ENCODE measurements around the gene IRX3.

Gene IRX3

GRCh38 chr16:54286366-54287130, at the start of gene IRX3:
Gene IRX3, minus strand, starts transcription at chr16:54286787. Its CDS starts 737 bp downstream, at chr16:54286050.
- DNase-seq = peak in 39 of 51 donors; percentile 1 to 82 (median 56)

DNA sequence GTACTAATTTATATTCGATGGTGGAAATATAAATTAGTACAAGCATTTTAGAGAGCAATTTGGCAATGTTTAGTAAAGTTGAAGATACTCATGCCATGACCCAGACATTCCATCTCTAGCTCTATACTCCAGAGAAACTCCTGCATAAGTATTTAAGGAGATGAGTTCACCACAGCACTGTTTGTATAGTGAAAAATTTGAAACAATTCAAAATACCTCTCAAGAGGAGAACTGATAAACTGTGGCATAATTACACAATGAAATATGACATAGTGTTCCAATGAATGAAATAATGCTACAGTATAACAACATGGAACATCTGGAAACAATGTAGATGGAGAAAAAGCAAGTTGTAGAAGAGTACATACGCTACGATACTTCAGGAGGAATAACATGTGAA, 48.6 kb upstream of the IRX3 start:
- DNase-seq = no peak

GRCh38 chr16:54334208-54334607, 47.6 kb upstream of the IRX3 start:
- DNase-seq = no peak

DNA sequence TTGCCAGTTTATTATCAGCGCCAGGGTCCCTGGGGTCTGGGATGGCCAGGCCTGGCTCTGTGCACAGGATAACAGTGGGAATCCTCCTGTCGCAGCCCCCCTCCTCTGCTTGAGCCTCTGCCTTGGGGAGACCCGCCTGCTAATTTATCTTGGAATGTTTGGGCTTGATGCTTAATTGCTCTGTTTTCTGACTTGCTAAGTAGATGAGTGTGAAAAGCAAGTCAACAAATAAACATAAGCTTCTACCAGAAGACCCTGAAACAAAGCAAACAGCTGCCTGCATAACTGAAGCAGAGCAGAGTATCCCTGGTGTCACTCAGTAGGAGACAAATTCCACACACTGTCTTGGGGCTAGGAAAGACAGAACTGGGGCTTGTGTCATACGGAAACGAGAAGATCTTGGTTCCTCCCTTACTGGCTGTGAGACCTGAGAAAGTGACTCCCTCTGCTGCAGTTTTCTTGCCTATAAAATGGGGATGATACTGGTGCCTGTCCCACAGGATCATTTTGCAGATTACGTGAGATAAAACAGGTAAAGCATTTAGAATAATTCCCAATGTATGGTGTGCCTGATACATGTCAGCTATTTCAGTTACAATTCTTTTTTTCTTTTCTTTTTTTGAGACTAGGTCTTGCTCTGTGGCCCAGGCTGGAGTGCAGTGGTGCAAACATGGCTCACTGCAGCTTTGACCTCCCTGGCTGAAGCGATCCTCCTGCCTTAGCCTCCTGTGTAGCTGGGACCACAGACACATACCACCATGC, 44.8 kb upstream of the IRX3 start:
- no peak for DNase-seq

DNA sequence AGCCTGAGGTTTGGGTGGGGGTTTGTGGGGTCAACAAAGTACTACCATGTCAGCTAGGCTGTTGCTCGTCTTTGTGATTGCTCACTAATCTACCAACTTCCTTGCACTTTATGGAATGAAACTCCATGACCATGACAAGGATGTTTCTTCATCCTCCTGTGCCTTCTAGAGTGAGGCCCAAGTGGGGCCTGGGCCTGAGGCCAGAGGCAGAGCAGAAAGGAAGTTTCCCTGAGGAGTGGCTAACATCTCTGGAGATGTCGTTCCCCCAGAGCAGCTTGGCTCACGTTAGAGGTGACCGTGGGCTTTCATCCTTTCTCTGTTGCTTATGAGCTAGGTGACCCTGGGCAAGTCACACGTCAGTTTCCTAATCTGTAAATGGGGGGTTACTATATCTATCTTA, 41.0 kb upstream of the IRX3 start:
- DNase-seq = no peak

DNA sequence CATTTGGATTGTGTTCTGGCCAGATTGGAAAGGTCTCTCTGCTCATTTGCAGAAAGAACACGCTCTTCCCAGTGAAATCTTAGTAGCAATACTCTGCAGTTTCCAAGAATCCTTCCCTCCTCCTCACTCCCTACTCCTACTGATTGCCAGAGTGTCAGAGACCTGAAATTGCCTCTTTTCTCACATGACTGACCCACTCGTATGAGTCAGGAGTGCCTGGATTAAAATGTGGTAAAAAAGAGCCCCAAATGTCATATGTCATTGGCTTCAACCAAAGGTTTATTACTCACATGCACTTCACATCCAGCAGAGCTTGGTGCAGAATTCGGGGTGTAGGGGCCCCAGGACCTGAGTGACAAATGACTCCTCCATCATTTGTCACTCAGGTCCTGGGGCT, 39.7 kb upstream of the IRX3 start:
- DNase-seq = peak in 1 of 51 donors; percentile 11

GRCh38 chr16:54325616-54326265, 39.2 kb upstream of the IRX3 start:
- no peak for DNase-seq

DNA sequence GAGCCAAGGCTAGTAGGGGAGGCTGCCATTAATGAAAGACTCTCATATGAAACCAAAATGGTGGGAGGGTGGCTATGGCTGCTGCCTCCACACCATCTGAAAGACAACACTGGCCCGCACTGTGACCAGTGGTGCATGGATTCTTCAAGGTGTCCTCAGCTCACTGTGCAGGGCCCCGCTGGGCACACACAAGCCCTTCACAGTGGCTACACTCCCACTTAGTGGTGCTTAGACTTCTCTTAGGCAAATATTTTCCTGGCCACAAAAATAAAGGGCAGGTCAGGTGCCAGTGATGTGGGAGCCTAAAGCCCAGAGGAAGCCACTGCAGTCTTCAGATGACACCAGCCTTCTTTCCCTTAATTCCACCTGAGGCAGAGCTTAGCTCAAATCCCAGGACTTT, 38.1 kb upstream of the IRX3 start:
- no peak for DNase-seq

- no peak for DNase-seq
Observed at GRCh38 chr16:54320697-54321340, 34.2 kb upstream of the IRX3 start.

- DNase-seq = no peak
Observed at GRCh38 chr16:54318941-54319340, 32.4 kb upstream of the IRX3 start.

DNA sequence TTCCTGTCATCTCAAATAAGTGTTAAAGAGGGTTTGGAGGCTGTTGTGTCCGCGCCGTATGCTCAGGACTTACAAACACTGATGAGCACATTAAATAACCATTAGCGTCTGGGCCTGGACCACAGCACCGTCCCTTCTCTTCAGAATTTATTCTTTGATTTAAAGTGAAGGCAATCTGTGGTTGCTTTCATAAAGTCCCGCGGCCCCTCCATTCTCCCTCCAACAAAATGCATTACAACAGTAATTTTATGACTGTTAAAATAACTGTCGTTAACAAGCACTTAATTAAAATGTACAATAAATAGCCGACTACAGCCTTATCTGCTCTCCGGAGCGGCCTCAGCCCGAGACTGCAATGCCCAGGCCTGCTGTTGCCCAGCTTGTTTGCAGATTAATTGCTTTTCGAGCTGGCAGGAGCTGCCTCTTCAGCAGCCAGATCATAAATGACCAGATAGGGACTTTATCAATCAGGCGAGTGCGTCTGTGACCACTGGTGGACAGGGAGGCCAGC, 30.6 kb upstream of the IRX3 start:
- DNase-seq = no peak

GRCh38 chr16:54316095-54316889, 29.7 kb upstream of the IRX3 start:
- no peak for DNase-seq

- no peak for DNase-seq
Observed at GRCh38 chr16:54313789-54314188, 27.2 kb upstream of the IRX3 start.

DNA sequence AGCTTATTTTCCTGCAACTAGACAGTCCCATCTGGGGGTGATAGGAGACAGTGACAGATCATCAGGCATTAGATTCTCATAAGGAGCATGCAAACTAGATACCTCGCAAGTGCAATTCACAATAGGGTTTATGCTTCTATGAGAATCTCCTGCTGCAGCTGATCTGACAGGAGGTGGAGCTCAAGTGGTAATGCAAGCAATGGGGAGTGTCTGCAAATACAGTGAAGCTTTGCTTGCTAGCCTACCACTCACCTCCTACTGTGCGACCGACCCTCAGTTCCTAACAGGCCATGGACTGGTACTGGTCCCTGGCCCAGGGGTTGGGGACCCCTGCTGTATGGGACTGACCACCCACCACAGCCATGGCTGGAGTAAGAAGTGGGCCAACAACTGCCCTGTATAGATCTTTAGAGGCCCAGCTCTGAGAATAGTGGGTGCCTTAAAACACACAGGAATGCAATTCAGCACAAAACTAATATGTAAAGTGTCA, 26.0 kb upstream of the IRX3 start:
- no peak for DNase-seq

- no peak for DNase-seq
Observed at GRCh38 chr16:54309341-54309740, 22.8 kb upstream of the IRX3 start.

DNA sequence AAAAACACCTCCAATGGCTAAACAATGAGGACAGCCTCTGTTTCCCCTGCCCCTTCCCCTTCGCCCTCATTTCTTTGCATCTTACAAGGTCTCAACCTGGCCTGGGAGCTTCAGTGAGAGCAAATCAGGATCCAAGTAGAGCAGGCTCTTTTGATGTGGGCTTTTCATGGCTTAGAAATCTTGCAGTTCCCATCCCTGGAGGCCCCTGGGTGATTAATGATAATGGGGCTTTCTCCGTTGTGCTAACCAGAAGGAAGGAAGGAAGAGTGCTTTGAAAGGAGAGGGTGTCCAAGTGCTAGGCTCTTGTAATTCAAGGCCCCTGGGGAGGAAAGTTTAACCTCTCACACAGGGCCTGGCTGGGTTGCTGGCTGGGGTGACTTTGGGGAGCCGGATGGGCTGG, 18.5 kb upstream of the IRX3 start:
- no peak for DNase-seq

- DNase-seq = no peak
Observed at GRCh38 chr16:54303613-54304012, 17.0 kb upstream of the IRX3 start.

GRCh38 chr16:54297154-54297553, 10.6 kb upstream of the IRX3 start:
- no peak for DNase-seq

GRCh38 chr16:54296543-54296942, 10.0 kb upstream of the IRX3 start:
- DNase-seq = no peak

DNA sequence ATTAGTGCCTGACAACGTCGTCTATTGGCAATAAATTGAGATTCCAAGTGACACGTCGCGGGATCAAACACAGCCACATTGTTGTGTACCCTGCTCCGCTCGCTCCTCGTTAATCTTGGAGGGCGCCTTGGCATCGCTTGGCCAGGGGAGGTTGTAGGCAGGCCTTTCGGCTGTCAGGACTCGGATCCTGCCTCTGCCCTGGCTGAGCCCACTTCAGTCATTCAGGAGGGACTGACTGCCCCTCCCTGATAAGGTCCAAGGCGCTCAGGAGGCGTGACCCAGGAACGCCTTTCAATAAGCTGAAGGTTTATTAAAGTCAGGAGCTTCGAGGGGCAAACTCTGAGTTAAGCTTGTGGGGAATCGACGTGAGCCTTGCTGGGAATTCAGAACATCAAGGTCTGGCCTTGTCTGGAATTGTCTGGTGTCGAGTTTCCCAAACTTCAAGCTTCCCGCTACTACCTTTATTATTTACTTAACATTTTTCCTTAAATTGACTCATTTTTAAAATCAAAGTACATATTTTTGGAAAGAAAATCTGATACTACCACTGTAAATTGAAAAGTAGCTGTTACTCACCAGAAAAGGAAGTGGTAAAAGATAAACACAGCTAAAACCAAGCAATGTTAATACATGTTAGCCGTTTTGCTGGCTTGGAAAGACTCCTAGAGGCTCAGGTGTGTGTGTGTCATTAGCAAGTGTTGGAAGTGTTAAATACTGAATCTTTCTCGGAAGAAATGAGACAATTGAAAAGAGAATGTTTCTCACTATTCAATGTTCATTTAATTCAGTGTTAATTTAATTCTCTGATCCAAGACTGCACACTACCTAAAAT, 5.3 kb upstream of the IRX3 start:
- no peak for DNase-seq
